OCI-LY1 (cell line): ENCODE measurements around the gene SPOCK1.

Experiments
- CTCF ChIP-seq: fragments of 200-600 bp; sonication (generic), shearing (Covaris generic); IDR thresholded peaks from 2 replicates; pipeline ENCODE4 v1.5.1; 2017; ENCODE audit warnings: mild to moderate bottlenecking, antibody characterized with exemption, low read length, moderate library complexity, mixed read lengths
- EZH2 ChIP-seq: fragments of 200-600 bp; sonication (generic), shearing (Covaris generic); IDR thresholded peaks from 2 replicates; pipeline ENCODE4 v1.8.0; 2017; ENCODE audit warnings: borderline replicate concordance, mixed run types, mild to moderate bottlenecking, antibody characterized with exemption, low read length, moderate library complexity, mixed read lengths

GRCh38 chr5:137291031-137291430 is 208.1 kb downstream of the SPOCK1 start:
- no peak for TF ChIP-seq CTCF
- TF ChIP-seq EZH2, result no peak
